ENCODE measurements around the gene NABP2. TPM values are rescaled to one million over a fixed set of nuclear protein-coding genes. Genes with fewer than 3 reads are reported as not detected.

Gene NABP2
- total RNA-seq: 10 to 100 TPM; 12.6 to 25.3 (median 19.1) TPM

- no peak for TF ChIP-seq CTCF (IDR thresholded peaks at IDR 0.05; ENCODE audit: low read depth)
Observed at GRCh38 chr12:56224102-56224701, at the start of gene NABP2. Gene NABP2 (plus strand): TSS chr12:56224342. CDS start chr12:56224857, 515 bp downstream.

GRCh38 chr12:56178347-56178746 lies 45.8 kb upstream of the NABP2 start:
- TF ChIP-seq CTCF (IDR thresholded peaks at IDR 0.05; ENCODE audit: low read depth): no peak

- no peak for TF ChIP-seq CTCF (IDR thresholded peaks at IDR 0.05; ENCODE audit: low read depth)
Observed at GRCh38 chr12:56186957-56187356, 37.2 kb upstream of the NABP2 start.

GRCh38 chr12:56188131-56188777 lies 35.9 kb upstream of the NABP2 start:
- TF ChIP-seq CTCF (IDR thresholded peaks at IDR 0.05; ENCODE audit: low read depth): no peak

DNA sequence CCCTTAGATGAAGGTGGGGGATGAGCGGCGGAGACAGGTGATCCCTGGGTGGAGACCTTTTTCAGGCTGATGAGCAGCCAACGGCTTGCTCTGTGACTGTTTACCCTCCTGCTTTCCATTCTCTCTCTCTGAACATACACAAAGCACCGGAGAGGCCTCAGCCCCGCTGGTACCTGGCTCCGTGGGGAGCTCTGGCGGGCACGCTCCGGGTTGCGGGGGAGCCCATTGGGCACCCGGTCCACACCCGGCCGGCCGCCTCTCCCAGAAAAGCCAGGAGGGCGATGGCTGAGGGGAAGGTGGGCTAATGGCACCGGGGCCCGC lies 35.4 kb upstream of the NABP2 start:
- no peak for TF ChIP-seq CTCF (IDR thresholded peaks at IDR 0.05; ENCODE audit: low read depth)

GRCh38 chr12:56189099-56189917 lies 34.8 kb upstream of the NABP2 start, which contains the start of gene SMARCC2:
Gene SMARCC2 (minus strand): TSS chr12:56189483. CDS start chr12:56189461, 22 bp downstream.
- TF ChIP-seq CTCF (IDR thresholded peaks at IDR 0.05; ENCODE audit: low read depth): no peak

Measured in subcutaneous adipose tissue (tissue), 4 donors.